SHP77 treated with DMSO at 0.1 percent for 48 hours (cell line): ENCODE measurements around the gene MSANTD3.
A peak's percentile ranks its signal among the peaks of the same experiment; 100 is the strongest.

Source experiments
- DNase-seq: peaks from one replicate; lab custom pipeline; 2025; lab: John Stamatoyannopoulos, UW

Gene MSANTD3

GRCh38 chr9:100465761-100466160 is 38.8 kb downstream of the MSANTD3 start:
- no peak for DNase-seq

DNA sequence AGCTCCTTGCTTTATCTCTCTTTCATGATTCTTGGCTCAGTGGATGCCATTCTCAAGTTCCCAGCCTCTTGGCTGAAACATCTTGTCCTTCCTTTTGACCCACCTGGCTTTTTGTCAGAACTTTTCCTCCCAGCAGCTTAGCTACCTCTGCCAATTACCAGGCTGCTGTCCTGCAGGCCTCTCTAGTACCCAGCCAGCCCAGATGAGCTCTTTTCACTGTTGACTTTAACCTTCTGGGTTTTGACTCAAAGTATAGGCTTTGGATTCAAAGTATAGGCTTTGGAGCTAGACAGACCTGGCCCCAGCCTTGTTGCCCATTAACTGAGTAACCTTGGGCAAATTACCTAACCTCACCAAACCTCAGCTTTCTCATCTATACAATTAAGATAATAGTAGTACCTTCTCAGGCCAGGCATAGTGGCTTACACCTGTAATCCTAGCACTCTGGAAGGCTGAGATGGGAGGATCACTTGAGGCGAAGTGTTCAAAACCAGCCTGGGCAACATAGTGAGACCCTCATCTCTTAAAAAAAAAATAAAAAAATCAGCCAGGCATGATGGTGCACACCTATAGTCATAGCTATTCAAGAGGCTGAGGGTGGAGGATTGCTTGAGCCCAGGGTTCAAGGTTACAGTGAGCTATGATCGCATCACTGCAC is 39.4 kb downstream of the MSANTD3 start:
- DNase-seq, result no peak

- DNase-seq, result no peak
Measured at GRCh38 chr9:100466829-100467221, 39.9 kb downstream of the MSANTD3 start.

DNA sequence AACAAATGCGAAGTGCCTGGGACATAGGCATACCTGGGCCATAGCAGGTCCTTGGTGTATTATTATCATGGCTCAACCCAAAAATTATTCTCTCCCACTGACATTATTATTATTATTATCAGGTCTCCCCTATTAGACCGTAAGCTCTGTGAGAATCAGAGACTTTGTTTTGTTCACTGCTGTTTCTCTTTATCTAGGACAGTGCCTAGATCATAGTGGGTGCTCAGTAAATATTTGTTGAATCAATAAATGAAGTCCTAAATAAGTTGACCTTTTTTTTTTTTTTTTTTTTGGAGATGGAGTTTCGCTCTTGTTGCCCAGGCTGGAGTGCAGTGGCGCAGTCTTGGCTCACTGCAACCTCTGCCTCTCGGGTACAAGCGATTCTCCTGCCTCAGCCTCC is 41.1 kb downstream of the MSANTD3 start:
- no peak for DNase-seq

GRCh38 chr9:100472268-100472667 is 45.3 kb downstream of the MSANTD3 start:
- DNase-seq, result no peak

GRCh38 chr9:100472788-100473275 is 45.9 kb downstream of the MSANTD3 start, which contains the start of gene TMEFF1:
TSS of gene TMEFF1 (plus strand) at chr9:100473149. CDS start at chr9:100473545, 396 bp downstream.
- DNase-seq, result no peak

DNA sequence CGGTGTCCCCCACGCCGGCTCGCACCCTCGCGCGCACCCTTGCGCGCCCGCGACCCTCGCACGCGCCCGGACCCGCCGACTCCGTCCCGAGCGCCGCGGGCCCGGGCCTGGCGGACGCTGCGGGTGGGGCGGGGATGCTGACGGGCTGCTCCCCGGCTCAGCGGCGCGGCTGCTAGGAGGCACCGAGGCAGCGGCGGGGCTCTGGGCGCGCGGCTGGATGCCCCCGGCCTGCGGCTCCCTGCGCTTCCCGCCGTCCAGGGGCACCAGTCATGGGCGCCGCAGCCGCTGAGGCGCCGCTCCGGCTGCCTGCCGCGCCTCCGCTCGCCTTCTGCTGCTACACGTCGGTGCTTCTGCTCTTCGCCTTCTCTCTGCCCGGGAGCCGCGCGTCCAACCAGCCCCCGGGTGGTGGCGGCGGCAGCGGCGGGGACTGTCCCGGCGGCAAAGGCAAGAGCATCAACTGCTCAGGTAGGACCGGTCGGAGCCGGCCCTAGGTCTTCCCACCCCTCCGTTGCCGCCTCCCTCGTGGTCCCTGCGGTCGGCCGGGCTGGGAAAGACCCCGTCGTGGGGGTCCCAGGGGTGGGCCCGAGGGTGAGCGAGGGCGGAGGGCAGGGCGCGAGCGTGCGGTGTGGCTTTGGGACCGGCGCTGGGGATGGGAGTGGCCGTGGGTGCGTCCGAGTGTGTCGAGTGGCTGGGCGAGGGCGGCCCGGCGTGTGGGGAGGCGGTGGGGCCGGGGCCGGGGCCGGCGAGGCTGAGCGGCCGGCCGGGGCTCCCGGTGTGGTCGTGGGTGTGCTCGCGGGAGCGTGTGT is 46.5 kb downstream of the MSANTD3 start:
- no peak for DNase-seq

DNA sequence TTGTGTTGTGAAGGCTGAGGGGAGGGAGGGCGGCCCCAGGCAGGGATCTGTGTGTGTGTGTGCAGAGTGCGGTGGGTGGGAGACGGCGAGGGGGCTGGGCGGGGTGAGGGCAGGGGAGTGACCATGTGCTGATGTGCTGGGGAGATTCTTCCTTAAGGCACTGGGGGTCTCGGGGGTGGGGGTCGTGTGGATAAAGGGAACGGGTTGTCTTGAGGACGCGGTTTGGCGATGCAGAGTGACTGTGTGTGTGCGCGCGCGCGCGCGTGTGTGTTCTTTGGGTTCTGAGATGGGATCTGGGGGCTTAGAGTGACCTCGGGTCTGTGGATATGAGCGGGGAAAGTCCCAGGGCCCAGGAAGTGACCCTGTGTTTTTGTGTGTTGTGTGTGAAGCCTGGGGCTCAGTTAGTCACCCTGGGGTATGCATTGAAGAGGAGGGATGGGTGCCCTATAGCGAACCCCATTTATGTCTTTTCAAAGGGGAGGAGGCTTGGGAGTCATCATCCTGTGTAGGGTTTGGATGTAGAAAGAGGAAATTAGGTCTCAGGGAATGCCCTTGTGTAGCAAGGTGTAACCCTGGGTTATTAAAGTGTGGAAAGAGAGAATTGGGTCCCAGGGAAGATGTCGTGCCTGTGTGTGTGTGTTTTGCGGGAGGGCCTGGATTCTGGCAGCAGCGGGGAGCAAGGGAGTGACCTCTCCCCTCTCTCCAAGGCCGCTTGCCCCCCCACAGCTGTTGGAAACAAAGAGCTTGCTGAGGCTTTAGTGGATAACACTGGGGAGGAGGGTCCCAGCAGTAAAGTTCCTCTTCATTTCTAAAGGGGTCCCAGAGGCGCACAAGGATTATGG is 47.4 kb downstream of the MSANTD3 start:
- DNase-seq, result no peak

DNA sequence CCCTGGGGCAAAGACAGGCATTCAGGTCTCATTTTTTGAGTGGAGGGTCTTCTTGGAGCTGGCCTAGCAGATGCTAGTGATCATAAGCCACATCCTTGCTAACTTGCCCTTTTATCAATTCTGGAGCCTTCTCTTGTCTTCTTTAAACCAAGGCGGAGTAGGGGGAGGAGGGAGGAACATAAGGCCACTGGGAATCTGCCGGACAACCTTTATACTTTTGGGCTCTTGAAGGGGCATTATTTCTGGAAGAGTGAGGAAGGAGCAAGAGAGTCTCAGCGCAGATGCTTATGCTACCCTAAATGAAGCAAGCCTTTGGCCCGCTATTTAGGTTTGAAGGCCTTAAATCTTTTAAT is 48.0 kb downstream of the MSANTD3 start:
- DNase-seq, result no peak

DNA sequence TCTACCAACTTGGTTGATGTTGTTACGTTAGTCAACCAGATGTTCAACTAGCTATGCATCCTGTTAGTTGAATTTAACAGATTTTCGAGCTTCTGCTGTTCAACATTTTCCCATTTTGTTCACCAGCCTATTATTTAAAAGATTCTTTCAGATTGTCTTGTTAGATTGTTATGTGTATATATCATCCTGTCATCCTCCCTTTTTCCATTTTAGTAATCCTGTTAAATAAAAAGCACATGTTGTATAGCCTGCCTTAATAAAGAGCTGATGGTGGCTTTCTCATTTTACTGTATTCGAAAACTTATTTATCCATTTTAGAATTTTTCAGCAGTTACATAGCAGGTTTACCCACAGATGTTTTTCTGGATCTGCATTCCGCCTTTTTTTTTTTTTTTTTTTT is 50.3 kb downstream of the MSANTD3 start:
- DNase-seq, result no peak

- no peak for DNase-seq
Measured at GRCh38 chr9:100478192-100478591, 51.2 kb downstream of the MSANTD3 start.

DNA sequence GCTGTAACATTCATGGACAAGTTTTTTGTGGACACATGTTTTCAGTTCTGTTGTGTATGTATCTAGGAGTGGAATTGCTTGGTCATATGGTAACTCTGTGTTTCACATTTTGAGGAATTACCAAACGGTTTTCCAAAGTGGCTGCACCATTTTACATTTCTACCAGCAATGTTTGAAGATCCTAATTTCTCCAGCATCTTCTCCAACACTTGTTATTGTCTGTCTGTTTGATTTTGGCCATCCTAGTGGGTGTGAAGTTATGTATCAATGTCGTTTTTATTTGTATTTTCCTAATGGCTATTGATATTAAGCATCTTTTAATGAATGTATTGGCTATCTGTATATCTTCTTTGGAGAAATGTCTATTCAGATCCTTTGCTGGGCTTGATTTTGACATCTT is 52.9 kb downstream of the MSANTD3 start:
- DNase-seq, result no peak

DNA sequence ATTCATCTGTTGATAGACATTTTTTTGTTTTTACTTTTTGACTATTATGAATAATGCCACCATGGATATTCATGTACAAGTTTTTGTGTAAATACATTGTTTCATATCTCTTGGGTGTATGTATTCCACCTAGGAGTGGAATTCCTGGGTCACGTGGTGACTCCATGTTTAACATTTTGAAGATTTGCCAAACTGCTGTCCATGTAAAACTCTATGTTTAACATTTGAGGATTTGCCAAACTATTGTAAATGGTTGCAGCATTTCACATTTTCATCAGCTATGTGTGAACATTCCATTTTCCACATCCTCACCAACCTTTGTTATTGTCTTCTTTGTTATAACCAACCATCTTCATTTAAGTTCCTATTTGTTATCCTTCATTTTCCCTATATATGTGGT is 58.3 kb downstream of the MSANTD3 start:
- no peak for DNase-seq

- no peak for DNase-seq
Measured at GRCh38 chr9:100486479-100487176, 59.7 kb downstream of the MSANTD3 start.

- no peak for DNase-seq
Measured at GRCh38 chr9:100488177-100488576, 61.2 kb downstream of the MSANTD3 start.

DNA sequence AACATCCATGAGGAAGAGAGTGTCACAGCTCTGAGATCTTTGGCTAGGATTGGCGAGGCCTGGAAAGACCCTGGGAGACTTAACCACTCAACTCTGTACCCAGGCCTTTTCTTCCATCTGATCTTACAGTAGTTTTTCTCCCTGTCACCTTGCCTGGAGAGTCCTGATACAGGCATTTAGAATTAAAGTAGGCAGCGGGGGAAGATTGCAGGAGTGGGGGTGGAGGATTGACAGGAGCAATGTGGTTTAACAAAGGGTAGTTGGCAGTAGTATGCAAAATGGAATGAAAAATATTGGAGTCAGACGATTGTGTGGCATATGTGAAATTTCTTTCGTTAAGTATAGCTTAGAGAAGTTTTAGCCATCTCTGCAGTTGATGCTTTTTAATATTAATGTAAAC is 62.9 kb downstream of the MSANTD3 start:
- DNase-seq, result no peak

GRCh38 chr9:100492952-100493351 is 66.0 kb downstream of the MSANTD3 start:
- DNase-seq, result no peak

DNA sequence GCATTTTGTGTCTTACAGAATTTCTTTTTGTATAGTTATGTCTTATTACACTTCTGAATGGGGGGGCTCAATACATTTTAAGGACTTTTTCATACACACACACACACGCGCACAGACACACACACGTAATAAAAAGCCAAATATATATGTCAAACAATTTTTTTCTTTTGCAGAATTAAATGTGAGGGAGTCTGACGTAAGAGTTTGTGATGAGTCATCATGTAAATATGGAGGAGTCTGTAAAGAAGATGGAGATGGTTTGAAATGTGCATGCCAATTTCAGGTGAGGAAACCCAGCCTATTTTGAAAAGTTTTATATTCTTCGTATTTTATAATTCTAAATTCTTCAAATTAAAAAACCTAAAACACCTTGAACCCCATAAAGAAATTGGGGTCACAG is 71.6 kb downstream of the MSANTD3 start:
- DNase-seq, result peak; percentile 33

DNA sequence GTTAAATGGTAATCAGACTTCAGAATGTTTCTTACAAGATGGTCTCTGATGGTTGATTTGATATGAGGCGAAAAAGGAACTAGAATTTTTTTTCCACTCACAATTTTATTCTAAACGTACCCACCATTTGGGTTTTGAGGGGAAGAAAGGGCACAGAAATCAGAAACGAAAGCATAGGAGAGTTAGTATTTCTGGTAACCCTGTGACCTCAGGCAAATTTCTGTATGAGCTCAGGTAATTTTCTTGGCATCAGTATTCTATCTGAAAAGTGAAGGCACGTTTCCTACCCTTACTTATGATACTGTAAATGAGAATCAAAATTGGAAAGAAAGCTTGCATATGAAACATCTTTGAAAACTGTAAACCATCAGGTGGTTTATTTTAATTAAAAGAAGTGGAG is 72.5 kb downstream of the MSANTD3 start:
- DNase-seq, result no peak

- no peak for DNase-seq
Measured at GRCh38 chr9:100499866-100500265, 72.9 kb downstream of the MSANTD3 start.
